ENCODE data around the gene LCE2D.

Gene LCE2D

GRCh38 chr1:152697701-152698600, 34.8 kb downstream of the LCE2D start, which contains the start of gene LCE2A:
LCE2A (plus strand) TSS chr1:152698345; CDS start chr1:152698902, 557 bp downstream.
- no peak for DNase-seq (ENCODE audit: low read depth in 2 of 2, low spot score in 1 of 2)

- DNase-seq (ENCODE audit: low read depth in 2 of 2, low spot score in 1 of 2) = no peak
Observed at GRCh38 chr1:152699746-152700145, 36.6 kb downstream of the LCE2D start.

- DNase-seq (ENCODE audit: low read depth in 2 of 2, low spot score in 1 of 2) = no peak
Observed at GRCh38 chr1:152707860-152708259, 44.7 kb downstream of the LCE2D start, which contains the start of gene LCE4A. LCE4A (plus strand) TSS chr1:152708160; CDS start chr1:152709076, 916 bp downstream.

All from stimulated activated CD8-positive, alpha-beta memory T cell treated with anti-CD3 and anti-CD28 coated beads, Interleukin-4, amount 100 ng/mL, for 4 hours (primary cell).